Cerebellar nuclear complex (tissue), 1 donor: ENCODE results near the gene PANK4.
"Not testable (repeated sequence)": the region's sequence is repeated elsewhere in the genome, so short reads cannot be mapped to it uniquely, and the experiment has no call there.

Experiments used
- DNase-seq, 2 experiments: peaks; one replicate each; lab custom pipeline; 2025; lab: John Stamatoyannopoulos, UW

PANK4 gene

GRCh38 chr1:2525920-2526823 lies at the start of gene PANK4:
Gene PANK4, minus strand, starts transcription at chr1:2526596. Its CDS starts 9 bp downstream, at chr1:2526587.
- DNase-seq, result peak in 1 of 2 experiments; percentile 66

- DNase-seq, result no peak
Observed at GRCh38 chr1:2574350-2574749, 48.0 kb upstream of the PANK4 start.

GRCh38 chr1:2573250-2573920 lies 47.0 kb upstream of the PANK4 start:
- DNase-seq, result no peak

GRCh38 chr1:2571348-2571747 lies 45.0 kb upstream of the PANK4 start:
- DNase-seq, result no peak

- DNase-seq, result no peak
Observed at GRCh38 chr1:2570332-2570731, 43.9 kb upstream of the PANK4 start.

- DNase-seq, result not testable (repeated sequence)
Observed at GRCh38 chr1:2569703-2570102, 43.3 kb upstream of the PANK4 start.

GRCh38 chr1:2569060-2569459 lies 42.7 kb upstream of the PANK4 start:
- DNase-seq, result no peak

- DNase-seq, result not testable (repeated sequence)
Observed at GRCh38 chr1:2568187-2568816, 41.9 kb upstream of the PANK4 start.

- DNase-seq, result no peak
Observed at GRCh38 chr1:2567083-2567679, 40.8 kb upstream of the PANK4 start.

- DNase-seq, result no peak
Observed at GRCh38 chr1:2566101-2567045, 40.0 kb upstream of the PANK4 start.

- no peak for DNase-seq
Observed at GRCh38 chr1:2564815-2565374, 38.5 kb upstream of the PANK4 start.

GRCh38 chr1:2564006-2564814 lies 37.8 kb upstream of the PANK4 start:
- DNase-seq, result no peak

- DNase-seq, result no peak
Observed at GRCh38 chr1:2563205-2563604, 36.8 kb upstream of the PANK4 start.

GRCh38 chr1:2561898-2562895 lies 35.8 kb upstream of the PANK4 start:
- no peak for DNase-seq

- DNase-seq, result no peak
Observed at GRCh38 chr1:2561446-2561845, 35.0 kb upstream of the PANK4 start.

GRCh38 chr1:2560299-2561073 lies 34.1 kb upstream of the PANK4 start:
- DNase-seq, result no peak

GRCh38 chr1:2559509-2560298 lies 33.3 kb upstream of the PANK4 start:
- DNase-seq, result no peak
